HG02678 (cell line): ENCODE results near the gene AGTR1.

ENCODE experiments used
- ATAC-seq: cut with Tn5 transposase; IDR thresholded peaks from one replicate; pipeline ENCODE4 v1.9.1; 2021; ENCODE audit warnings: mild to moderate bottlenecking, moderate library complexity; ENCODE audit not compliant: unreplicated experiment

Gene AGTR1

DNA sequence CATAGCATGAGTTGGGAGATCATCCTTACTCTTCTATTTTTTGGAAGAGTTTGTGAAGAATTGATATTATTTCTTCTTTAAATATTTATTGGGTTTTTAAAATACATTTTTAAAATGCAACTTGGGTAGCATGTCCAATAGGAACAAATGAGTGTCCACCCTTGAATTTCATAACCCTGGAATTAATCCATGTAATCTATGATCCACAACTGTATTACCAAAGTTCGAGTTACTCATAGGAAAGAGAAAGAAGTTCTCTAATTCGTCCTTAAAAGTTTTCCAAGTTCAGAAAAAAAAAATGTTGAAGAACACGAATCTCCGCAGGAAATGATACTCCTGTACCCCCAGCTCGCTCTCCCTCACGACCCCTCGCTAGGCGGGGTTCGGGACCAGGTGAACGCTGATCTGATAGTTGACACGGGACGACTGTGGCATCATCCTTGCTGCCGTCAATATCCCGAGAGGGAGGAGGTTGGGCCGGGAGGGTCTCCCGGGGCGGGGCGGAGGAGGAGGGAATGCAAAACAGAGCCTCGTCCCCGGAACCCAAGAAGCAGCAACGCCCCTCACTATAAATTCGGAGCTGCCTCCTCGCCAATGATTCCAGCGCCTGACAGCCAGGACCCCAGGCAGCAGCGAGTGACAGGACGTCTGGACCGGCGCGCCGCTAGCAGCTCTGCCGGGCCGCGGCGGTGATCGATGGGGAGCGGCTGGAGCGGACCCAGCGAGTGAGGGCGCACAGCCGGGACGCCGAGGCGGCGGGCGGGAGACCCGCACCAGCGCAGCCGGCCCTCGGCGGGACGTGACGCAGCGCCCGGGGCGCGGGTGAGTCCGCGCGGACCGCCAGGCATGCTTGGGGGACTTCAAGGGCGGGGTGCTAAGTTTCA lies at the start of gene AGTR1:
AGTR1 (plus strand) TSS at position 598 of the 884 bp plus-strand sequence. CDS start 43,133 bp downstream, outside the sequence.
- no peak for ATAC-seq

GRCh38 chr3:148648685-148649352 lies 48.9 kb upstream of the AGTR1 start:
- no peak for ATAC-seq

GRCh38 chr3:148651549-148651948 lies 46.2 kb upstream of the AGTR1 start:
- no peak for ATAC-seq

DNA sequence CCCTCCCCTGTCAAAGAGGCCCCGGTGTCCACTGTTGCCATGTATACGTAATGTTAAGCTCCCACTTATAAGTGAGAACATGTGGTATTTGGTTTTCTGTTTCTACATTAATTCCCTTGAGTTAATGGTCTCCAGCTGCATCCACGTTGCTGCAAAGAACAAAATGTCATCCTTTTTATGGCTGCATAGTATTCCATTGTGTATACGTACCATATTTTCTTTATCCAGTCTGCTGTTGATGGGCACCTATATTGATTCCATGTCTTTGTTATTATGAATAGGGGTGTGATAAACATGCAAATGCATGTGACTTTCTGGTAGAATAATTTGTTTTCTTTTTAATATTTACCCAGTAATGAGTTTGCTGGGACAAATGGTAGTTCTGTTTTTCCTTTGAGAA lies 43.3 kb upstream of the AGTR1 start:
- ATAC-seq = no peak

GRCh38 chr3:148657470-148657869 lies 40.2 kb upstream of the AGTR1 start:
- no peak for ATAC-seq

GRCh38 chr3:148659512-148659911 lies 38.2 kb upstream of the AGTR1 start:
- ATAC-seq = no peak

DNA sequence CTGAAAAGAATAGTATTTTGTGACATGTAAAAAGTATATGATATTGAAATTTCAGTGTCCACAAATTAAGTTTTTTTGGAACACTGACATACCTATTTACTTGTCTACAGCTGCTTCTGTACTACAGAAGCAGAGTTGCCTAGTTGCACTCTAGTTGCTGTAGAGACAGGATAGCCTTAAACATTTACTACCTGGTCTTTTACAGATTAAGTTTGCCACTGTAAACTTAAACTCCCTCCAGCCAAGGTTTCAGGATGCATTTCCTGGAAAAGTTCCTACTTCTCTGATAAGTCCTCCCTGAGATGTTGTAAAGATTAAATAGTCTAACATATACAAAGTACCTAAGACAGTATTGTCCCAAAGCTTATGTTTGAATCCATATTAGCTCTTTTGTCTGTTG lies 17.4 kb upstream of the AGTR1 start:
- ATAC-seq = no peak

- no peak for ATAC-seq
Observed at GRCh38 chr3:148681080-148681479, 16.6 kb upstream of the AGTR1 start.

DNA sequence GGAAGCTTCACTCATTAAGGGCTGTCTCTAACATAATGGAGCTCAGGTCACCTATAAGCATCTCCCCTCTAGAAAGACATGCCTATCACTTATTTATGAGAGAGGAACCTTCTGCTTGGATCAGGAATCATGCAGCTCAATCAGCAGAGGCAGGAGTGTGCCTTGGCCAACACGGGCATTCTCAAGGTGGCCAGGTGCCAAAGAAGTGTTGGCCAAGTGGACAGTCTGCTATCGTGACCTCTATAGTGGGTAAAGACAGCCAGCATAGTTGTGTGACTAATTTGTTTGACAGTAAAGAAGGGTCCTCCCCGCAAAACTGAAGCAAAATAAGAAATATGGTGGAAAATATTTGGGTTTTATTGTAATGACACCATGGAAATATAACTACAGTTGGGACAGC lies 14.7 kb upstream of the AGTR1 start:
- ATAC-seq = no peak

- no peak for ATAC-seq
Observed at GRCh38 chr3:148694116-148694515, 3.6 kb upstream of the AGTR1 start.

DNA sequence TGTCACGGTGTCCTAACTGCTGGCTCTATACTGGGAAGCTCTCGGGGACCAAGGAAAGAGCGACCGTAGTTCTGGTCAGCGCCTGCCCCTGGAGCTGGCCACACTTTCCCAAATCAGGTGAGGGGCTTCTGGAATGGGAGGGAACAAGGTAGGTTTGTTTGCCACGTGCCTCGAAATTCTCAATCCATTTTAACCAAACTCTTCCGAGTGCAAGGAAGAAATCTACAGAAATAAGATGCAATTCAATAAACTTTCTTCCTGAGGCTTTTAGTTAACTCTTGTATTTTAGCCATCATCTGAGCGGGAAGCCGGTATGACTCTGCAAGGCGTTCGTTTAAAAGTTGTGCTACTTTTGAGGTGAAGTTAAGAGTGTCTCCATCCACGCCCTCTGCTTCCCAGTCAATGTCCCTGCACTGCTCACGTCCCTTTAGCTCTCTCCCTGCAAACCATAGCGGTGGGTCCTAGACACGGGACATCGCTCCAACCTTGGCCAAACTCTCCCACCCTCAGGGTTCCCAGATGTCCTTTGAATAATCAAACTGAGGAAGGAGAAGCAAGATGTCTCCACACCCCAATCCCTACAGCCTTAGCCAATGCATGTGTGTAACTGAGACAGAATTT lies 597 bp downstream of the AGTR1 start:
- no peak for ATAC-seq

DNA sequence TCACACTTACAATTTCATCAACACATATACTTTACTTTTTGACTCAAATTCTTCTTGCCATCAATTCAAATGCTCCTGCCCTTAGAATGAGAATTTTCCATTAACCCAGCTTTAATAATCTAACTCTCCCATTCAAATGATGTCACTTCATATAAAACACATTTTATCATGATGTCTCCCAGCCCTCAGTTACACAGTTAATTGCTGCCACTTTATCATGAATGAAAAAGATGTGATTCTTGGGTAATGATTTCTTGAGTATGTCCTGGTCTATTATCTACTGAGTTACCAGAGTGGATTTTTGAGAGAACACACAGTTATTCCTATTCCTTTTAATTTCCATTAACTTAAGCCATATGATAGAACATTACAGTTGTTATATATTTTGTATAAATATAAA lies 7.6 kb downstream of the AGTR1 start:
- no peak for ATAC-seq

- ATAC-seq = no peak
Observed at GRCh38 chr3:148707601-148708380, 10.1 kb downstream of the AGTR1 start.

GRCh38 chr3:148708409-148708808 lies 10.7 kb downstream of the AGTR1 start:
- no peak for ATAC-seq

DNA sequence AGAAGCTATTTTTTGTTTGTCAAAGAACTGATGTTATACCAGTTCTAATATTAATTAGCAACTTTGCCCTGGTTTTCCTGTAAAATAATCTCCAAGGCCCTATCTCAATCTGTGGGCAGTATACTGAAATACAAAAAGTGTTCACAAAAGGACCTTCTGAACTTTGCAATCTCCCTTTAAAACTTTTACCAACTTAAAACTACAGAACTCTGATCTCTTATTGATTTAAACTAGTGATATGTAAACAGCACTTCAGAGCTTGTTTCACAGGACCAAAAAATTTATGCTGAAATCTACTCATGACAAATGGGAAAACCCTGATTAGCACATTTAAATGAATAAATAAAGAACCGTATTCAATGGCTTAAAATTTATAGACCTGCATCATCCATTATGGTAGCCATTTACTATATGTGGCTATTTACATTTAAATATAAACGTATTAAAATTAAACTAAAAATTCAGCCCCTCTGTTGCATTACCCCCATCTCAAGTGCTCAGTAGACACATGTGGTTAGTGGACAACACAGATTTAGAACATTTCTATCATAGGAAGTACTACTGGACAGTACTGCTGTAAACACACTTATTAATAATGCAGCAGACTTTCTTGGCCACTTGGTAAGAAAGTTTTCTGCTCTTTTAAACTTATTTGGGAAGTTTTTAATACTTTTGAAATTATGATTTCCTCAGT lies 12.0 kb downstream of the AGTR1 start:
- no peak for ATAC-seq

GRCh38 chr3:148710665-148711064 lies 13.0 kb downstream of the AGTR1 start:
- ATAC-seq = no peak

- no peak for ATAC-seq
Observed at GRCh38 chr3:148711981-148712666, 14.4 kb downstream of the AGTR1 start.

DNA sequence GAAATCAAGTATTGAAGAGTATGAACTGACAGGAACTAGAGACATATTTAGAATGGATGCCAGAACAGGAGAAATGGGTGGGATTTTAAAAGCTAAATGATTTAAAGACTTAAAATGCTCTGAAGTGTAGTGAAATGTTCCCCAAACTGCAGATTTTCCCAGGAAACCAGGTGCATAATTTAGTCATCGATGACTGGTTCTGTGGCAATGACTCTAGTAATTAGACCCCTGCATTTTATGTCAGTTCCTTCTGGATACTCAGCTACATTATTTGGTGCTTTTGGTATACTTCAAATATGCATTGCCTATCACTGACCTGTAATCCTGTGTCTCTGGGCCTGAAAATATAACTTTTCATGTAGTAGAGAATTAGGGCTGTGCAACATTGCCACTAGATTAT lies 16.8 kb downstream of the AGTR1 start:
- ATAC-seq = no peak

DNA sequence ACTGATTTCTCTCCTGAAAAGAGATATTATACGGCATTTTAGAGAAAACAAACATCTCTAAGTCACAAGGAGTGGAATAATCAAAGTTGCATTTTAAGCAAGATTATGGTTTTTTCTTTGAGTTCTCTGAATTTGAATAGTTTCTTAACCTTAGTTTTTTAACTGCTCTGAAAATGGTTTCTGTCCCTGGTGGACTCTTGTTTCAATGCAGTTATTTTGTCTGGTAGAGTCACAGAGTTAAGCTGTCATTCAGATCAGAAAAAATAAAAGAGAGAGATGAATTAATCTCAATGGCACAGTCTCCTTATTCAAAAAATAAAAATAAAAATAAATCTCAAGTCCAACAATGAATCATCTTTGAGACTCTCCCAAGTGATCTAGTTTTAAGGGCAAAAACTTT lies 19.0 kb downstream of the AGTR1 start:
- no peak for ATAC-seq
